ENCODE measurements around the gene NECTIN1. TPM values are rescaled to one million over a fixed set of nuclear protein-coding genes. Genes with fewer than 3 reads are reported as not detected.
A peak's percentile ranks its signal among the peaks of the same experiment; 100 is the strongest.

Gene NECTIN1
- total and polyA plus RNA-seq, 7 donors = 0.42 to 3.5 (median 1.7) TPM

- intact Hi-C loops (cut with DNase I) = no loop called here
- Histone ChIP-seq H3K4me3 (no peak overlapping the region), H3K4me1 (peaks cover 13% of the 10 kb centered on the region), H3K36me3 (ENCODE audit: insufficient read depth in 1 of 2, low read depth in 1 of 2) (no peaks in the 10 kb centered on the region), H3K27me3 (ENCODE audit: insufficient read depth in 3 of 3, low read length in 2 of 3) (peaks cover 0 to 29% (median 4%) of the 10 kb centered on the region in 3 donors), H3K27ac (no peak overlapping the region), H3K9me3 (no peaks in the 10 kb centered on the region)
- no peak for TF ChIP-seq CTCF (IDR thresholded peaks at IDR 0.05)
- DNase-seq = peak in 1 of 2 donors; percentile 1
- ATAC-seq = no peak
- 57 to 85% (median 70%) methylated on average over 5 to 6 of the region's 6 CpGs for WGBS, 3 donors
Observed at GRCh38 chr11:119730789-119731386, 1.9 kb upstream of the NECTIN1 start.

GRCh38 chr11:119729951-119730613 is 1.1 kb upstream of the NECTIN1 start:
- DNase-seq (peak; percentile 73 to 76), ATAC-seq (peak in 3 of 4 donors; percentile 23 to 45 (median 24))
- WGBS, 3 donors = 21 to 27% (median 25%) methylated on average over 21 of the region's 21 CpGs
- Histone ChIP-seq H3K4me3 (peak overlapping the region; percentile 86), H3K4me1 (peaks cover 13% of the 10 kb centered on the region), H3K27ac (no peak overlapping the region), H3K27me3 (ENCODE audit: insufficient read depth in 3 of 3, low read length in 2 of 3) (peaks cover 0 to 29% (median 4%) of the 10 kb centered on the region in 3 donors), H3K36me3 (ENCODE audit: insufficient read depth in 1 of 2, low read depth in 1 of 2) (no peaks in the 10 kb centered on the region), H3K9me3 (no peaks in the 10 kb centered on the region)
- TF ChIP-seq CTCF (IDR thresholded peaks at IDR 0.05) = no peak
- intact Hi-C loops (cut with DNase I) = loop anchor here (1.0 to 10.0 kb wide), 4 partner anchors 63 to 377 kb away; no protein-coding TSS in a partner anchor

GRCh38 chr11:119729581-119729927 is 554 bp upstream of the NECTIN1 start:
- H3K4me1 ChIP-seq = peaks cover 13% of the 10 kb centered on the region
- H3K27me3 ChIP-seq (ENCODE audit: insufficient read depth in 3 of 3, low read length in 2 of 3) = peaks cover 0 to 29% (median 4%) of the 10 kb centered on the region in 3 donors
- 2 to 6% (median 2%) methylated on average over 12 to 21 of the region's 21 CpGs for WGBS, 3 donors
- no peak for TF ChIP-seq CTCF (IDR thresholded peaks at IDR 0.05)
- ATAC-seq (peak in 3 of 4 donors; percentile 17 to 48 (median 21)), DNase-seq (no peak)
- intact Hi-C loops (cut with DNase I) = loop anchor here (1.0 to 10.0 kb wide), 4 partner anchors 63 to 378 kb away; no protein-coding TSS in a partner anchor
- H3K9me3 ChIP-seq = no peaks in the 10 kb centered on the region
- no peak overlapping the region for H3K27ac ChIP-seq
- peak overlapping the region; percentile 86 for H3K4me3 ChIP-seq
- H3K36me3 ChIP-seq (ENCODE audit: insufficient read depth in 1 of 2, low read depth in 1 of 2) = no peaks in the 10 kb centered on the region

- TF ChIP-seq CTCF (IDR thresholded peaks at IDR 0.05) = no peak
- no peak for DNase-seq
- Histone ChIP-seq H3K27ac (no peak overlapping the region), H3K4me1 (peaks cover 13% of the 10 kb centered on the region), H3K36me3 (ENCODE audit: insufficient read depth in 1 of 2, low read depth in 1 of 2) (no peaks in the 10 kb centered on the region), H3K4me3 (peak overlapping the region; percentile 86), H3K9me3 (no peaks in the 10 kb centered on the region), H3K27me3 (ENCODE audit: insufficient read depth in 3 of 3, low read length in 2 of 3) (peaks cover 0 to 24% (median 4%) of the 10 kb centered on the region in 3 donors)
- intact Hi-C loops (cut with DNase I) = loop anchor here (2.0 to 10.0 kb wide), 3 partner anchors 61 to 379 kb away; no protein-coding TSS in a partner anchor
- WGBS, 3 donors = 0 to 1% (median 1%) methylated on average over 21 to 30 of the region's 30 CpGs
- no peak for ATAC-seq
Observed at GRCh38 chr11:119728211-119728626, 781 bp downstream of the NECTIN1 start.

All from psoas muscle (tissue), 8 donors.